GM19372 (cell line): ENCODE measurements around the gene PTGES2.
A peak's percentile ranks its signal among the peaks of the same experiment; 100 is the strongest.
"Not testable (repeated sequence)": the region's sequence is repeated elsewhere in the genome, so short reads cannot be mapped to it uniquely, and the experiment has no call there.

ENCODE experiments used
- ATAC-seq: cut with Tn5 transposase; IDR thresholded peaks from one replicate; pipeline ENCODE4 v1.9.1; 2021; ENCODE audit warnings: mild to moderate bottlenecking, low read depth, moderate library complexity; ENCODE audit not compliant: unreplicated experiment

PTGES2 gene

GRCh38 chr9:128139621-128140020 lies 12.1 kb upstream of the PTGES2 start:
- no peak for ATAC-seq

GRCh38 chr9:128138001-128138400 lies 10.5 kb upstream of the PTGES2 start:
- no peak for ATAC-seq

GRCh38 chr9:128136816-128137793 lies 9.6 kb upstream of the PTGES2 start:
- ATAC-seq, result no peak

GRCh38 chr9:128135561-128135960 lies 8.0 kb upstream of the PTGES2 start:
- not testable (repeated sequence) for ATAC-seq

- not testable (repeated sequence) for ATAC-seq
Measured at GRCh38 chr9:128132139-128132538, 4.6 kb upstream of the PTGES2 start.

- ATAC-seq, result not testable (repeated sequence)
Measured at GRCh38 chr9:128131346-128131745, 3.8 kb upstream of the PTGES2 start.

- not testable (repeated sequence) for ATAC-seq
Measured at GRCh38 chr9:128130651-128131050, 3.1 kb upstream of the PTGES2 start.

GRCh38 chr9:128129976-128130590 lies 2.6 kb upstream of the PTGES2 start:
- ATAC-seq, result not testable (repeated sequence)

GRCh38 chr9:128128836-128129590 lies 1.5 kb upstream of the PTGES2 start:
- no peak for ATAC-seq

- ATAC-seq, result peak; percentile 68
Measured at GRCh38 chr9:128127990-128128835, 684 bp upstream of the PTGES2 start.

- no peak for ATAC-seq
Measured at GRCh38 chr9:128125580-128126354, 1.8 kb downstream of the PTGES2 start.

GRCh38 chr9:128124873-128125579 lies 2.5 kb downstream of the PTGES2 start:
- ATAC-seq, result no peak

- no peak for ATAC-seq
Measured at GRCh38 chr9:128124451-128124850, 3.1 kb downstream of the PTGES2 start.

GRCh38 chr9:128123451-128124080 lies 4.0 kb downstream of the PTGES2 start:
- ATAC-seq, result no peak

GRCh38 chr9:128122809-128123175 lies 4.7 kb downstream of the PTGES2 start:
- ATAC-seq, result no peak

GRCh38 chr9:128121924-128122808 lies 5.4 kb downstream of the PTGES2 start:
- no peak for ATAC-seq

- no peak for ATAC-seq
Measured at GRCh38 chr9:128121466-128121810, 6.1 kb downstream of the PTGES2 start.
